HL-60 (cell line): ENCODE results near the gene SUMF1.

Experiments used
- DNase-seq, 2 experiments: peaks; one replicate each; pipeline ENCODE4 v3.0.0-alpha.2; 2010 to 2020; ENCODE audit warnings: low read depth in 1 of 2, low spot score in 1 of 2
- H3K27ac ChIP-seq: fragments of 250-450 bp; sonication (Bioruptor Pico); replicated peaks from 2 replicates; pipeline ENCODE4 v1.5.1; 2020; ENCODE audit warnings: mild to moderate bottlenecking, moderate library complexity
- H3K27me3 ChIP-seq: fragments of 250-450 bp; sonication (Bioruptor Pico); 2 replicates; pipeline ENCODE4 v1.5.1; 2021; ENCODE audit warnings: mild to moderate bottlenecking, moderate library complexity; ENCODE audit not compliant: insufficient read depth, poor library complexity, severe bottlenecking
- H3K4me3 ChIP-seq: replicated peaks from 2 replicates; pipeline ENCODE4 v1.5.1; 2011; ENCODE audit warnings: mild to moderate bottlenecking, control low read depth, low read length; ENCODE audit not compliant: insufficient read depth
- GABPA ChIP-seq: IDR thresholded peaks from 2 replicates; pipeline ENCODE4 v1.6.1; 2012; ENCODE audit warnings: low read depth
- POLR2AphosphoS5 ChIP-seq: IDR thresholded peaks from 2 replicates; pipeline ENCODE4 v1.6.1; 2012; ENCODE audit warnings: low read depth
- REST ChIP-seq: IDR thresholded peaks from 2 replicates; pipeline ENCODE4 v1.6.1; 2012; ENCODE audit warnings: low read depth; ENCODE audit not compliant: insufficient replicate concordance
- SPI1 ChIP-seq: IDR thresholded peaks from 2 replicates; pipeline ENCODE4 v1.6.1; 2012; ENCODE audit warnings: low read depth, mild to moderate bottlenecking, borderline replicate concordance
- TF ChIP-seq, protein P1 (sequence below): IDR thresholded peaks from one replicate; pipeline ENCODE4 v1.5.1; 2011; ENCODE audit warnings: low read length, control low read depth, inconsistent platforms; ENCODE audit not compliant: insufficient read depth

SUMF1 gene

GRCh38 chr3:4387210-4388204 is 79.6 kb downstream of the SUMF1 start:
- no peak for DNase-seq
- TF ChIP-seq GABPA (no peak), REST (no peak), POLR2AphosphoS5 (no peak), SPI1 (no peak)
- TF ChIP-seq, protein P1, sequence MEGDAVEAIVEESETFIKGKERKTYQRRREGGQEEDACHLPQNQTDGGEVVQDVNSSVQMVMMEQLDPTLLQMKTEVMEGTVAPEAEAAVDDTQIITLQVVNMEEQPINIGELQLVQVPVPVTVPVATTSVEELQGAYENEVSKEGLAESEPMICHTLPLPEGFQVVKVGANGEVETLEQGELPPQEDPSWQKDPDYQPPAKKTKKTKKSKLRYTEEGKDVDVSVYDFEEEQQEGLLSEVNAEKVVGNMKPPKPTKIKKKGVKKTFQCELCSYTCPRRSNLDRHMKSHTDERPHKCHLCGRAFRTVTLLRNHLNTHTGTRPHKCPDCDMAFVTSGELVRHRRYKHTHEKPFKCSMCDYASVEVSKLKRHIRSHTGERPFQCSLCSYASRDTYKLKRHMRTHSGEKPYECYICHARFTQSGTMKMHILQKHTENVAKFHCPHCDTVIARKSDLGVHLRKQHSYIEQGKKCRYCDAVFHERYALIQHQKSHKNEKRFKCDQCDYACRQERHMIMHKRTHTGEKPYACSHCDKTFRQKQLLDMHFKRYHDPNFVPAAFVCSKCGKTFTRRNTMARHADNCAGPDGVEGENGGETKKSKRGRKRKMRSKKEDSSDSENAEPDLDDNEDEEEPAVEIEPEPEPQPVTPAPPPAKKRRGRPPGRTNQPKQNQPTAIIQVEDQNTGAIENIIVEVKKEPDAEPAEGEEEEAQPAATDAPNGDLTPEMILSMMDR: no peak
- Histone ChIP-seq H3K4me3 (no peak overlapping the region), H3K27me3 (no peaks in the 10 kb centered on the region), H3K27ac (no peak overlapping the region)

DNA sequence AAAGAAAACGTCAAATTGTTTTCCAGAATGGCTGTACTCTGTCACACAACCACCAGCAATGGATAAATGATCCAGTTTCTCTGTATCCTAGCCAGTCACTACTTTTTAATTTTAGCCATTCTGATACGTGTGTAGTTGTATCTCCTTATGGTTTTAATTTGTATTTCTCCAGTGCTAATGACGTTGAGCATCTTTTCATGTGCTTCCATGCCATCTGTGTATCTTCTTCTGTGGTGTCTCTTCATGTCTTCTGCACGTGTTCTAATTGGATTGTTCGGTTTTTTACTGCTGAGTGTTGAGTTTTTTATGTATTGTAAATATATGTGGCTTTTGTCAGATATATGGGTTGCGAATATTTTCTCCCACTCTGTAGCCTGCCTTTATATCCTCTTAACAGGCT is 81.9 kb downstream of the SUMF1 start:
- no peaks in the 10 kb centered on the region for H3K27me3 ChIP-seq
- no peak for DNase-seq
- TF ChIP-seq POLR2AphosphoS5 (no peak), GABPA (no peak), REST (no peak)
- TF ChIP-seq, protein P1: no peak
- no peak overlapping the region for H3K4me3 ChIP-seq
- no peak overlapping the region for H3K27ac ChIP-seq

- Histone ChIP-seq H3K27me3 (no peaks in the 10 kb centered on the region), H3K4me3 (no peak overlapping the region), H3K27ac (no peak overlapping the region)
- no peak for DNase-seq
- no peak for TF ChIP-seq GABPA
- TF ChIP-seq, protein P1: no peak
- TF ChIP-seq SPI1: no peak
- TF ChIP-seq POLR2AphosphoS5: no peak
- no peak for TF ChIP-seq REST
These were observed 87.1 kb downstream of the SUMF1 start for GRCh38 chr3:4380013-4380412.
